AG04450 (cell line): ENCODE data around the gene LRRC75A. TPM values are rescaled to one million over a fixed set of nuclear protein-coding genes. Genes with fewer than 3 reads are reported as not detected.
"Not testable (repeated sequence)": the region's sequence is repeated elsewhere in the genome, so short reads cannot be mapped to it uniquely, and the experiment has no call there.

Experiments used
- CTCF ChIA-PET: fragments of 300-600, 350-600 bp; formaldehyde crosslinking; extraction: SDS; loops from one replicate; lab custom pipeline; 2022; ENCODE audit warnings: antibody characterized with exemption, inconsistent platforms; lab: Charles Lee
- POLR2A ChIA-PET: fragments of 350-600 bp; formaldehyde crosslinking; extraction: SDS; loops from one replicate; lab custom pipeline; 2021; ENCODE audit warnings: antibody characterized with exemption, inconsistent platforms; lab: Yijun Ruan, JAX
- DNase-seq: peaks from one replicate; pipeline ENCODE4 v3.0.0-alpha.2; 2011; ENCODE audit warnings: low read depth, low spot score
- H3K27ac ChIP-seq: one replicate; pipeline ENCODE4 v1.5.1; 2012; ENCODE audit warnings: low read depth, low read length, control low read depth
- H3K27me3 ChIP-seq: one replicate; pipeline ENCODE4 v1.6.0; 2012; ENCODE audit warnings: low read length; ENCODE audit not compliant: control insufficient read depth, insufficient read depth
- H3K4me3 ChIP-seq: 2 replicates; pipeline ENCODE4 v1.5.1; 2011; ENCODE audit warnings: mild to moderate bottlenecking, low read depth, low read length, control low read depth
- H3K9me3 ChIP-seq: 2 replicates; pipeline ENCODE4 v1.5.1; 2012; ENCODE audit warnings: low read length; ENCODE audit not compliant: control insufficient read depth, insufficient read depth
- polyA plus RNA-seq: library from polyadenylated mRNA; depleted of rRNA; stranded (reverse); fragments of >200 nt; gene quantifications from 2 replicates; pipeline ENCODE4 v1.2.3, GENCODE V29; 2011
- TF ChIP-seq, protein P1 (sequence below): IDR thresholded peaks from 2 replicates; pipeline ENCODE4 v1.5.1; 2011; ENCODE audit warnings: low read depth, low read length, control low read depth, inconsistent platforms

LRRC75A gene
- polyA plus RNA-seq, 1 experiment, result 1.2 TPM

DNA sequence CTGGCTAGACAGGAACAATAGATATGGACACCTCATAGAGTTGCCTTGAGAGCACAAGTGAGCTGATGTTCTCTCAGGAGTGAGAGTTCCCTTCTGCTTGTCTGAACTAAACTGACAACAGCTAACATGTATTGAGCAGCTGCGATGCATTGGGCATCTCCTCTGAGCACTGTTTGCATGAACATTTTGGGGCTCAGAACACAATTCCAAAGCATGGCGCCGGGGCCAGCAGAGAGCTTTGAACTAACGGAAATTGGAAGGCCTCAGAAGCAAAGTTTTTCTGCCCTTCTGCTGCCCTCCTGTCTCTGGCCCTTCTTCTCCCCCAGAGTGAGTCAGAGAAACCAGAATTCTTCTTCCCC lies 38.5 kb downstream of the LRRC75A start:
- DNase-seq, result no peak
- no peaks in the 10 kb centered on the region for H3K27me3 ChIP-seq
- TF ChIP-seq, protein P1, sequence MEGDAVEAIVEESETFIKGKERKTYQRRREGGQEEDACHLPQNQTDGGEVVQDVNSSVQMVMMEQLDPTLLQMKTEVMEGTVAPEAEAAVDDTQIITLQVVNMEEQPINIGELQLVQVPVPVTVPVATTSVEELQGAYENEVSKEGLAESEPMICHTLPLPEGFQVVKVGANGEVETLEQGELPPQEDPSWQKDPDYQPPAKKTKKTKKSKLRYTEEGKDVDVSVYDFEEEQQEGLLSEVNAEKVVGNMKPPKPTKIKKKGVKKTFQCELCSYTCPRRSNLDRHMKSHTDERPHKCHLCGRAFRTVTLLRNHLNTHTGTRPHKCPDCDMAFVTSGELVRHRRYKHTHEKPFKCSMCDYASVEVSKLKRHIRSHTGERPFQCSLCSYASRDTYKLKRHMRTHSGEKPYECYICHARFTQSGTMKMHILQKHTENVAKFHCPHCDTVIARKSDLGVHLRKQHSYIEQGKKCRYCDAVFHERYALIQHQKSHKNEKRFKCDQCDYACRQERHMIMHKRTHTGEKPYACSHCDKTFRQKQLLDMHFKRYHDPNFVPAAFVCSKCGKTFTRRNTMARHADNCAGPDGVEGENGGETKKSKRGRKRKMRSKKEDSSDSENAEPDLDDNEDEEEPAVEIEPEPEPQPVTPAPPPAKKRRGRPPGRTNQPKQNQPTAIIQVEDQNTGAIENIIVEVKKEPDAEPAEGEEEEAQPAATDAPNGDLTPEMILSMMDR, result no peak
- H3K27ac ChIP-seq, result peak overlapping the region; percentile 31
- POLR2A ChIA-PET, result interaction anchor here (0.5 to 1.4 kb wide), 5 partner anchors 15 to 73 kb away, joined by 3 to 14 read pairs (median 4); partner anchors contain the start of genes TRPV2 and UBB
- H3K4me3 ChIP-seq, result no peak overlapping the region
- H3K9me3 ChIP-seq, result no peaks in the 10 kb centered on the region
- CTCF ChIA-PET, result interaction anchor here (0.5 to 9.6 kb wide), 36 partner anchors 9 to 236 kb away, joined by 3 to 301 read pairs (median 4); partner anchors contain the start of genes LRRC75A and TRPV2

DNA sequence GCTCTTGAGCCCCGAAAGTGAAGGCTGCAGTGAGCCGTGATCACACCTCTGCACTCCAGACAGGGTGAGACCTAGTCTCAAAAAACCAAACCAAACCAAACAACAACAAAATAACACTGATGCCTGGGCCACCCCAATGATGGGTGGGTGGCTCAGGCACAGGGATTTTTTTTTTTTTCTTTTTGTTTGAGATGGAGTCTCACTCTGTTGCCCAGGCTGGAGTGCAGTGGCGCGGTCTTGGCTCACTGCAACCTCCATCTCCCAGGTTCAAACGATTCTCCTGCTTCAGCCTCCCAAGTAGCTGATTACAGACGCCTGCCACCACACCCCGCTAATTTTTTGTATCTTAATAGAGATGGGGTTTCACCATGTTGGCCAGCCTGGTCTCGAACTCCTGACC lies 39.7 kb downstream of the LRRC75A start:
- POLR2A ChIA-PET, result interaction anchor here (0.7 to 1.3 kb wide), 2 partner anchors 14 to 87 kb away, joined by 3 read pairs; no protein-coding TSS in a partner anchor
- not testable (repeated sequence) for H3K27ac ChIP-seq, H3K9me3 ChIP-seq, DNase-seq, H3K27me3 ChIP-seq, H3K4me3 ChIP-seq
- CTCF ChIA-PET, result interaction anchor here (0.7 to 9.6 kb wide), 13 partner anchors 11 to 137 kb away, joined by 3 to 301 read pairs (median 5); partner anchors contain the start of gene TRPV2

DNA sequence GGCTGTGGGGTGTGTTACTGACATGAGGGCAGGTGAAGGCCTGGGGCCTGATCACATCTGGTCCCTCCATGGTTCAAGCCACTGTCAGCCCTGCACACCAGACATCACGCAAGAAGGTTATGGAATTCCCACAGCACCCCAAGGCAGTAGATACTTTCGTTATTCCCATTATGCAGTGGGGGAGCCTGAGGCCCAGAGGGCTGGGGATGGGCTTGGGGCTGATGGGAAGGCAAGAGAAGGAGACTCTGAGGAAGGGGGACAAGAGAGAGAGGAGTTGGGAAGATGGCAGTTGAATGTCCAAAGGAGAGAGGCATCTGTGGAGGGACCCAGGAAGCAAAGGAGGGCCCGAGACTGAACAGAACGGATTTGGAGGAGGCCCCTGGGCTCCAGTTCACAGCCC lies 42.0 kb downstream of the LRRC75A start:
- no peak for DNase-seq
- ChIA-PET CTCF (interaction anchor here (9.6 kb wide), 1 partner anchor 71 kb away, joined by 301 read pairs; no protein-coding TSS in a partner anchor), POLR2A (interaction anchor here (1.1 to 2.0 kb wide), 2 partner anchors 11 to 73 kb away, joined by 3 to 11 read pairs; no protein-coding TSS in a partner anchor)

DNA sequence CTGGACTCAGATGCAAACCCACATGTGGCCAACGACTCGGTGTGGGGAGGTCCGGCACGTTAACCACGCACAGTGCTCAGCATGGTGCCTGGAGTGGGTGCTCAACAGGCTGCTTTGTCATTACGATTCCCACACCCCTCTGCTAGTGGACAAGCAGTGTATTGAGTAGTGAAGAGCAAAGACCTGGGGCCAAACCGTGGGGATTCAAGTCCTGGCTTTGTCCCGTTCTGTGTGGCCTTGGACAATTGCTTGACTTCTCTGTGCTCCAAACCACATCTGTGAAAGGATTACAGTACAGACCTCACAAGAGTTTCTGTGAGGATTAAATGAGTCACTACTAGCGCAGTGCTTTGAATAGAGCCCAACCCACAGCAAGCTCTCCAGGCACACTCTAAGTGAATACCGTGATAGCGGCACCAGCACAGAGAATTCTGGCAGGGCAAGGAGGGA lies 42.8 kb downstream of the LRRC75A start:
- CTCF ChIA-PET, result interaction anchor here (9.6 kb wide), 1 partner anchor 72 kb away, joined by 301 read pairs; no protein-coding TSS in a partner anchor
- TF ChIP-seq, protein P1, result no peak
- H3K4me3 ChIP-seq, result no peak overlapping the region
- no peaks in the 10 kb centered on the region for H3K27me3 ChIP-seq
- no peaks in the 10 kb centered on the region; the same call in 1 of the 2 replicates for H3K9me3 ChIP-seq
- DNase-seq, result no peak
- no peak overlapping the region for H3K27ac ChIP-seq
- POLR2A ChIA-PET, result interaction anchor here (0.5 kb wide), 1 partner anchor 68 kb away, joined by 6 read pairs; the partner anchor contains the start of gene UBB

More for the DNA sequence above, 42.0 kb downstream of the LRRC75A start:
- Histone ChIP-seq H3K27ac (no peak overlapping the region), H3K9me3 (no peaks in the 10 kb centered on the region; the same call in 1 of the 2 replicates), H3K27me3 (no peaks in the 10 kb centered on the region), H3K4me3 (no peak overlapping the region)
- TF ChIP-seq, protein P1, result no peak

DNA sequence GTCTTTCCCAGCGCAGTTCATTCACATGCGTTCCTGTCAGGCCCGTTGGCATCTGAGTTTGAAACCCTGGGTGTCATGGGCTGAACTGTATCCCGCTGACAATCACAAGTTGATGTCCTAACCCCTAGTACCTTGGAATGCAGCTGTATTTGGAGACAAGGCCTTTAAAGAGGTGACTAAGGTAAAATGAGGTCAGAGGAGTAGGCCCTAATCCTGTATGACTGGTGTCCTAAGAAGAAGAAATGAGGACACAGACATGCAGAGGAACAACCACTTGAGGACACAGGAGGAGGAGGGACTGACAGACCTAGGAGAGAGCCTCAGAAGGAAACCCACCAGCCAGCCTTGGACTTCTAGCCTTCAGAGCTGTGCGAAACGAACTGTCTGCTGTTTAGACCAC lies 43.5 kb downstream of the LRRC75A start:
- TF ChIP-seq, protein P1, result no peak
- Histone ChIP-seq H3K27ac (no peak overlapping the region), H3K4me3 (no peak overlapping the region), H3K27me3 (no peaks in the 10 kb centered on the region), H3K9me3 (no peaks in the 10 kb centered on the region; the same call in 1 of the 2 replicates)
- DNase-seq, result no peak
- POLR2A ChIA-PET, result no interaction called here
- CTCF ChIA-PET, result interaction anchor here (9.6 kb wide), 1 partner anchor 73 kb away, joined by 301 read pairs; no protein-coding TSS in a partner anchor
